GM06990 (cell line): ENCODE measurements around the gene LIN28A.

Experiments used
- DNase-seq: peaks from one replicate; pipeline ENCODE4 v3.0.0-alpha.2; 2011; ENCODE audit not compliant: insufficient read length; ENCODE audit errors: extremely low read depth
- H3K27me3 ChIP-seq: replicated peaks from 2 replicates; pipeline ENCODE4 v1.6.0; 2011; ENCODE audit warnings: low read length; ENCODE audit not compliant: control insufficient read depth, insufficient read depth
- H3K36me3 ChIP-seq: 2 replicates; pipeline ENCODE4 v1.5.1; 2011; ENCODE audit warnings: low read length; ENCODE audit not compliant: control insufficient read depth, insufficient read depth
- H3K4me3 ChIP-seq: replicated peaks from 2 replicates; pipeline ENCODE4 v1.5.1; 2011; ENCODE audit warnings: low read depth, mild to moderate bottlenecking, control low read depth, low read length
- CTCF ChIP-seq: IDR thresholded peaks from 2 replicates; pipeline ENCODE4 v1.5.1; 2011; ENCODE audit warnings: low read length, control low read depth, mild to moderate bottlenecking, inconsistent platforms; ENCODE audit not compliant: insufficient read depth, poor library complexity, severe bottlenecking

The LIN28A gene

GRCh38 chr1:26468911-26469310 is 58.3 kb downstream of the LIN28A start:
- no peak for DNase-seq
- Histone ChIP-seq H3K27me3 (no peaks in the 10 kb centered on the region), H3K36me3 (peaks cover 26% of the 10 kb centered on the region), H3K4me3 (no peak overlapping the region)
- no peak for TF ChIP-seq CTCF

- Histone ChIP-seq H3K4me3 (no peak overlapping the region), H3K27me3 (no peaks in the 10 kb centered on the region), H3K36me3 (peaks cover 28% of the 10 kb centered on the region)
- no peak for TF ChIP-seq CTCF
- no peak for DNase-seq
Measured at GRCh38 chr1:26469558-26469957, 58.9 kb downstream of the LIN28A start.

GRCh38 chr1:26470878-26471497 is 60.4 kb downstream of the LIN28A start:
- DNase-seq = no peak
- Histone ChIP-seq H3K27me3 (no peaks in the 10 kb centered on the region), H3K36me3 (peaks cover 23% of the 10 kb centered on the region), H3K4me3 (peak overlapping the region; percentile 69)
- TF ChIP-seq CTCF = no peak

GRCh38 chr1:26471498-26472319 is 61.1 kb downstream of the LIN28A start:
- peaks cover 25% of the 10 kb centered on the region for H3K36me3 ChIP-seq
- TF ChIP-seq CTCF = no peak
- DNase-seq = no peak

GRCh38 chr1:26472320-26472900 is 61.8 kb downstream of the LIN28A start, which contains the start of gene HMGN2:
Gene HMGN2 (plus strand): TSS chr1:26472440. CDS start chr1:26472613, 173 bp downstream.
- H3K36me3 ChIP-seq = peaks cover 25% of the 10 kb centered on the region
- H3K4me3 ChIP-seq = peak within 1 kb of the TSS; percentile 69
- peak; percentile 86 for DNase-seq
- no peak for TF ChIP-seq CTCF
- no peaks in the 10 kb centered on the region for H3K27me3 ChIP-seq

More at GRCh38 chr1:26471498-26472319, 61.1 kb downstream of the LIN28A start:
- Histone ChIP-seq H3K27me3 (no peaks in the 10 kb centered on the region), H3K4me3 (peak overlapping the region; percentile 69)
